ENCODE measurements around the gene IGFLR1.
"Not testable (repeated sequence)": the region's sequence is repeated elsewhere in the genome, so short reads cannot be mapped to it uniquely, and the experiment has no call there.

Gene IGFLR1

DNA sequence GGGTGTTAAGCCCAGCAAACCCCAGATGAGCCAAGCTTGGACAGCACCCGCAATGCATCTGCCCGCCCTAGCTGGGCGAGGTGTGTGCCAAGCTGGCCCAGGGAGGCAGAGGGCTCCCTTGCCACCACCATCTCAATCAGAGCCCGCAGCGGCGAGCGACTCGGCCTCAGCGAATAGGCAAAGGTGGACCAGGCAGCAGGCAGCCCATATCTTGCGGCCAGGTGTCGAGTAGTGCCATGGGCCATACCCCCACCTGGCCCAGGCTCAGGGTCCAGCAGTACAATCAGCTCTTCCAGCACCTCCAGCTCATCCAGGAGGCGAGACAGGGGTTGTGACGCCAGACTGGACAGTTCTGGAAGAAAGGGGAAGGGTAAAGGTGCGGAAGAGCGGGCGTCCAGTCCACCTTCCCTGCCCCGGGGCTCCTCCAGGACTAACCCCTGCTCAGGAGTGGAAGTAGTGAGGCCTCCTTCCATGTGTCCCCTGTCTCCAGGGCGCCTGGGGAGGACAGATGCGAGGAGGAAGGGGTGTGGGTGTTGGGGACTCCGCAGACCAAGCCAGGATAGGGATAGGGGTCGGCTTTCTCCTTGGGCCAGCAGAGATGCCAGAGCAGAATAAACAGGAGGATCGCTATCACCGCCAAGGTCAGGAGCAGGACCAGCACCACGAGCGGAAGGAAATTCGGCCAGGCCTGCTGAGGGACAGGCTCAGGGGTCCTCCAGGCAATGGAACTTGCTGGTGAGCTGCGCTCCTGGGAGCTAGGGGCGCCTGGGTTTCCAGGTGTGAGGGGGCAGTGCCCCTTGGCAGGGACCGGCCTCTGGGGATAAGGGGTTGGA, 2.8 kb downstream of the IGFLR1 start:
- no peak for DNase-seq

- no peak for DNase-seq
Measured at GRCh38 chr19:35738887-35739229, 3.4 kb downstream of the IGFLR1 start.

- DNase-seq, result no peak
Measured at GRCh38 chr19:35738021-35738886, 4.0 kb downstream of the IGFLR1 start.

GRCh38 chr19:35736913-35737886, 5.1 kb downstream of the IGFLR1 start:
- no peak for DNase-seq

DNA sequence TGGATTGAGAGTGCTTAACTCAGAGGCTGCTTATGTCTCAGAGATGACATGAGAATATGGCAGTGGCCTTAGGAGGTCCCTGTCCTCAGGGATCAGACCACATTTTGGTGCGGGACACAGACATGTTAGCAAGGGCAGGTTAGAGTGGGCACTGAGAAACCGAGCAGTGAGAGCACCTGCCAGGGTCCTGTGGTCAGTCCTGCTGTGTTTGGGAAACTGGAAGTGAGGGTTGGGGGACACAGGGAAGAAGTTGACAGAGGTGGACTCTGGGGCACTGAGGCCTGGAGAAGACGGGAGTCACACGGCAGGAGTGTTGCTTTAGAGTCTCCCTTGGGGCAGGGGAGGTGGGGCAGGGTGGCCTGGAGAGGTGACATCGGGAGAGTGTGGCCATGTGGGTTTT, 7.4 kb downstream of the IGFLR1 start:
- DNase-seq, result no peak

DNA sequence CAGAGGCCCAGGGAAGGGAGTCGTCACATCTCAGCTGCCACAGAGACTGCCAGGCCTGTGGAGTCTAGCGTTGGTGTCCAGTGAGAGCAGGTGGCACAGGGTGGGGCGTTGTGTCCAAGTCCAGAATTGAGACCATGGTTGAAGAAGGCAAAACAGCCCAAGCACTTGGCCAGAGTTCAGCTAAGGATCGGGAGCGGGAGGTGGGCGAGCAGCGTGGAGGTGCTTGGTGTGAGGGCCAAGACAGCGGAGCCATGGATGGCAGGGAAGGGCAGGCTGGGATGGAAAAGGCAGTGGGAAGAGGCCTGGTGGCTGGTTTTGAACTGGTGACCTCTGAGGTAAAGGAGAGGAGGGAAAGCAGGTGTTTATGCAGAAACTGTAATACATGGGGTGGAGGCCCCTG, 8.0 kb downstream of the IGFLR1 start:
- no peak for DNase-seq

- no peak for DNase-seq
Measured at GRCh38 chr19:35733180-35734125, 8.8 kb downstream of the IGFLR1 start.

- DNase-seq, result no peak
Measured at GRCh38 chr19:35732540-35733179, 9.6 kb downstream of the IGFLR1 start.

- no peak for DNase-seq
Measured at GRCh38 chr19:35731779-35732405, 10.4 kb downstream of the IGFLR1 start.

DNA sequence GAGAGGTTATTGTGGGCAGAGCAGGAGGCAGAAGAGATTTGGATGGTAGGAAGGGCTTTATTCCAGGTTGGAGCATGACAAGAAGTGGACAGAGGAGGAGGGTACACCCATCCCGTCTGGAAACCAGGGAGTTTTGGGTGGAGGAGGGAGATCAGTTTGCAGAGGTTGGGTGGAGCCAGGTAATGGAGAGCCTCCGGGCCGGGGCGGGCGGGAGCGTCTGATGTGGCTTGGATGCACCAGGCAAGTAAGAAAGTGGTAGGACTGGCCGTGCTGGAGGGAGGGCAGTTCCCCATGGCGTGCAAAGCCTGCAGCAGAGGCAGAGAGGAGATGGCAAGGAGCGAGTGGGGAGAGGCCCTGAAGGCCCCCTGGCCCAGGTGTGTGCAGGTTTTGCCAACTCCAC, 10.9 kb downstream of the IGFLR1 start:
- no peak for DNase-seq

- DNase-seq, result no peak
Measured at GRCh38 chr19:35730326-35730725, 11.9 kb downstream of the IGFLR1 start.

DNA sequence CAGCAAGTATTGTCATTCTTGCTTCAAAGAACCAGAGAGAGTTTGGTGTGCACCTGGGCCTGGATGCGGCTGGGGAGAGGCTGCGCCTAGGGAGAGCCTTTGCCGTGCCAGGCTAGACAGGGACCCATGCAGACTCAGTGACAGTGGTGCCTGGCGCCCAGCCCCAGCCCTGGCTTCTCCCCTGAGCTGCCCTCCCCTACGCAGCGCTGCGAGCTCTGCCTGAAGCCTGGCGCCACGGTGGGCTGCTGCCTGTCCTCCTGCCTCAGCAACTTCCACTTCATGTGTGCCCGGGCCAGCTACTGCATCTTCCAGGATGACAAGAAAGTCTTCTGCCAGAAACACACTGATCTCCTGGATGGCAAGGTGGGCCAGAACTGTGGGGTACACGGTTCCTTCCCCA, 12.5 kb downstream of the IGFLR1 start:
- DNase-seq, result no peak

GRCh38 chr19:35729021-35729420, 13.2 kb downstream of the IGFLR1 start:
- no peak for DNase-seq

DNA sequence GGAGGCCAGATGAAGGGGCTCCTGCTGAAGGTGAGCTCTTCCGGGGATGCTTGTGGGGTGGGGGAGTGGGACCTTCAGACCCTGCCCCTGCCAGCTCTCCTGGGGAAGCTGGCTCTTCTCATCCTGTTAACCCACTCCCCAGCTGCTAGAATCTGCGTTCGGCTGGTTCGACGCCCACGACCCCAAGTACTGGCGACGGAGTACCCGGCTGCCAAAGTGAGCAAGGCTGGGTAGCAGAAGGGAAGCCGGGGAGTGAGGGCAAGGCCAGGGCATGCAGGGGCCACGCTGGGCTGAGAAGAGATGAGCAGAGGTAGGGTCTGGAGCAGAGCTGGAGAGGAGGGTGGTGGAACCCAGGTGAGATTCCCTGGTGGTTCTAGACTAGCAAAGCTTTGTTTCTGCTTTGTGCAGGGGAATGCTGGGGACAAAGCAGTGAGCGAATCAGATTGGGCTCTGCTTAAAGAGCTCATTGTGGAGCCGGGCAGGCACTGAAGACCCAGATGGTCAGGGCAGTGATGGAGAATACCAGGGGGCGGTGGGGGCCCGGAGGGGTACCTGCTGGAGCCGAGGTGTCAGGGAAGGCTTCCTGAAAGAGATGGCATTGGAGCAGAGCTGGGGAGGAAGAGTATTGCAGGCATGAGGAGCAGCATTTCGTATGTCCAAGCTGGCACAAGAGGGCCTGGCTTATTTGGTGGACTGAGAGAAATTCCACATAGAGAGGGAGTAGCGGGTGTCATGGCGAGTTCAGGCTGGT, 14.1 kb downstream of the IGFLR1 start:
- no peak for DNase-seq

- DNase-seq, result no peak
Measured at GRCh38 chr19:35727053-35727955, 14.9 kb downstream of the IGFLR1 start.

GRCh38 chr19:35725216-35725861, 16.9 kb downstream of the IGFLR1 start:
- DNase-seq, result no peak

DNA sequence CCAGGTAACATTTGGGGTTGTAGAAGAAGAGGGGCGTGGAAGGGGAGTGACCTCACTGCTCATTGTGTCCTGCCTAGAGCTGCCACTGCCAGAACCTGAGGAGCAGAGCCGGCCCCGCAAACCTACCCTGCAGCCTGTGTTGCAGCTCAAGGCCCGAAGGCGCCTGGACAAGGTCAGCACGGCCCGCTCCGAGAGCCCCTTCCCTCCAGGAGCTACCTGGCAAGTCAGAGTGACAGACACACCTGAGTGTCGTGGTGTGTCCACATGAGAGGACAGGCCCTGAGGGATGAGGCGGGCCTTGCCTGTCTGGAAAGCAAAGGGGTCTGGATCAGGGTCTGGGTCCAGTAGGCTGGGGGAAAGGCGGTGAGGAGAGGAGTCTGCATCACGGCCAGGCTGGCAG, 17.7 kb downstream of the IGFLR1 start:
- DNase-seq, result no peak

GRCh38 chr19:35724132-35724531, 18.1 kb downstream of the IGFLR1 start:
- DNase-seq, result not testable (repeated sequence)
